WERI-Rb-1 (cell line): Measurements from ENCODE around the gene FAM20C.

Source experiments
- DNase-seq: peaks from one replicate; pipeline ENCODE4 v3.0.0-alpha.2; 2020
- H3K27ac ChIP-seq: fragments of 250-450 bp; sonication (Bioruptor Pico); 2 replicates; pipeline ENCODE4 v1.5.1; 2020; ENCODE audit warnings: mild to moderate bottlenecking, moderate library complexity
- H3K27me3 ChIP-seq: fragments of 250-450 bp; sonication (Bioruptor Pico); 2 replicates; pipeline ENCODE4 v1.5.1; 2021; ENCODE audit warnings: mild to moderate bottlenecking, low read depth, moderate library complexity; ENCODE audit not compliant: insufficient read depth, severe bottlenecking
- H3K36me3 ChIP-seq: fragments of 250-450 bp; sonication (Bioruptor Pico); 2 replicates; pipeline ENCODE4 v1.5.1; 2020; ENCODE audit warnings: mild to moderate bottlenecking, moderate library complexity
- H3K4me3 ChIP-seq: 2 replicates; pipeline ENCODE4 v1.5.1; 2011; ENCODE audit warnings: low read depth, mild to moderate bottlenecking, control low read depth, low read length
- H3K9me3 ChIP-seq: fragments of 250-450 bp; sonication (Bioruptor Pico); 2 replicates; pipeline ENCODE4 v1.5.1; 2021; ENCODE audit warnings: mild to moderate bottlenecking, moderate library complexity; ENCODE audit not compliant: severe bottlenecking
- CTCF ChIP-seq: IDR thresholded peaks from 2 replicates; pipeline ENCODE4 v1.5.1; 2011; ENCODE audit warnings: low read depth, mild to moderate bottlenecking, control low read depth, inconsistent platforms, low read length

Gene FAM20C

GRCh38 chr7:278081-278480 is 85.7 kb downstream of the FAM20C start:
- Histone ChIP-seq H3K27me3 (no peaks in the 10 kb centered on the region), H3K36me3 (no peaks in the 10 kb centered on the region), H3K27ac (no peak overlapping the region), H3K4me3 (no peak overlapping the region), H3K9me3 (peaks cover 31% of the 10 kb centered on the region)
- no peak for TF ChIP-seq CTCF
- no peak for DNase-seq

GRCh38 chr7:279821-280220 is 87.5 kb downstream of the FAM20C start:
- peaks cover 19% of the 10 kb centered on the region for H3K9me3 ChIP-seq
- H3K27ac ChIP-seq, result no peak overlapping the region
- no peak for TF ChIP-seq CTCF
- no peak for DNase-seq
- H3K36me3 ChIP-seq, result no peaks in the 10 kb centered on the region
- H3K4me3 ChIP-seq, result no peak overlapping the region
- no peaks in the 10 kb centered on the region for H3K27me3 ChIP-seq

DNA sequence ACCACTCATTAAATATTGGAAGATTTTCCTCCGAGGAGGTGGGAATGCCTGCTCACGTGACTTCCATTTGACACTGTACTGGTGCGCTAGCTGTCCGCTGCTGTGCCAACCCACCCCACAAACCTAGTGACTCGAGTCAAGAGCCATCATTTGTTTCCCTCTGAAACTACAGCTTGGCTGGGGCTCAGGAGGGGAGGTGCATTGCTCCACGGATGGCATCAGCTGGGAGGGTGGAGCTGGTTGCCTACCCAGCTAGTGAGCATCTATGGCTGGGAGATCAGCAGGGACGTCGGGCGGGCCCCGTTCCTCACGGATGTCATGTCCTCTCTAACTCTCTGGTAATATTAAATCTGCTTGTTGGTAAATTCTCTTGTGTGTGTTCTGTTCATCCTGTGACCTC is 88.1 kb downstream of the FAM20C start:
- H3K27me3 ChIP-seq, result no peaks in the 10 kb centered on the region
- H3K27ac ChIP-seq, result no peak overlapping the region
- H3K9me3 ChIP-seq, result peaks cover 18% of the 10 kb centered on the region
- H3K36me3 ChIP-seq, result no peaks in the 10 kb centered on the region
- DNase-seq, result no peak
- no peak overlapping the region for H3K4me3 ChIP-seq
- TF ChIP-seq CTCF, result no peak

GRCh38 chr7:281637-282036 is 89.3 kb downstream of the FAM20C start:
- no peak for DNase-seq
- no peak for TF ChIP-seq CTCF
- no peaks in the 10 kb centered on the region for H3K27me3 ChIP-seq

GRCh38 chr7:282621-283020 is 90.2 kb downstream of the FAM20C start:
- no peak for DNase-seq
- Histone ChIP-seq H3K4me3 (no peak overlapping the region), H3K27me3 (no peaks in the 10 kb centered on the region), H3K9me3 (no peaks in the 10 kb centered on the region), H3K36me3 (no peaks in the 10 kb centered on the region), H3K27ac (no peak overlapping the region)
- TF ChIP-seq CTCF, result no peak

More at GRCh38 chr7:281637-282036, 89.3 kb downstream of the FAM20C start:
- Histone ChIP-seq H3K27ac (no peak overlapping the region), H3K9me3 (peaks cover 7% of the 10 kb centered on the region), H3K36me3 (no peaks in the 10 kb centered on the region), H3K4me3 (no peak overlapping the region)
